ENCODE data around the gene GPHA2.

The GPHA2 gene

DNA sequence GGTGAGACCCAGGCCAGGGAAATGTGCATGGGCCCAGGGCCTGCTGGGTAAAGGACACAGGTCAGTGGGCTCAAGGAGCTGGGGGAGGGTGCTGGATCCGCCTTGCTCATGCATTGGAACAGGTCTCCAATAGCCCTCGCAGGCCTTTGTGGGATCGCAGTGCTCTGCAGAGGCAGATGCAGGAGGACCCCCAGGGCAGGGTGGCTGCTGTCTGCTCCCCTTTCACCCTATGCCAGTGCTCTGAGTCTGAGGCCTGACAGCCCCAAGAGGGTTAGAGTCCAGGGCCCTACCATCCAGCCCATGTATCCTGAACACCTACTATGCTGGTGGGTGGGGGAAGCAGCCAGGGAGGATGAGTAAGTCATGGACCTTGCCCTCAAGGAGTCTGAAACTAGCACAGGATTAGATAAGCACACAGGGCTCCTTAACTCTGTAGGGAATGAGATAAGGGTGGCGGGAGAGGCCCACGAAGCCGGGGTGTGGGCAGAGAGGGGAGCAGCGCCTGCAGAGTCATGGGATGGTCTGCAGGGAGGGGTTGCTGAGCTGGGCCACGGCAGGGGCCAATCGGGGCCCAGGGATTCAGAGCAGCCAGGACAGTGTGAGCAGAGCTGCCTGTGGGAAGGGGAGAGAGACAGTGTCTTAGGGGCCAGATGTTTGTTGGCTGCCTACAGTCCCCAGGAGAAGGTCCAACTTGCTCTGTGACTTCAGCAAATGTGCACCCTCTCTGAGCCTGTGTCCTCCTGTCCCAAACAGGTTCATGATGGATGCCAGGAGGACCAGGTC is 46.8 kb downstream of the GPHA2 start:
- no peak for DNase-seq

DNA sequence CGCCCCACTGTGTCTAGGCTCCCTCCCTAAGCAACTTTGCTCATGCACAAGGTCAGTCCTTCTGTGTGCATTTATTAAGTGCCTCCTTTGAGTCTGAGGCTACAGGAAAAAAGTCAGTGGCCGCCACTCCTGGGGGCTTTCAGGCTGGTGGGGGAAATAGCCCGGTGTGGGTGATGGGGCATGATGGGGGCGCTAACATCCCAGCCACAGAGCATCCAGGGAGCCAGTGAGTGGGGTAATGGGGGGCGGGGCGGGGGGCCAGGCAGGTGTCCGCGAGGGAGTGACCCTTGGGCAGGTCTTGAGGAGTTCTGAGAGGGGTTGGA is 47.3 kb downstream of the GPHA2 start:
- DNase-seq: no peak

DNA sequence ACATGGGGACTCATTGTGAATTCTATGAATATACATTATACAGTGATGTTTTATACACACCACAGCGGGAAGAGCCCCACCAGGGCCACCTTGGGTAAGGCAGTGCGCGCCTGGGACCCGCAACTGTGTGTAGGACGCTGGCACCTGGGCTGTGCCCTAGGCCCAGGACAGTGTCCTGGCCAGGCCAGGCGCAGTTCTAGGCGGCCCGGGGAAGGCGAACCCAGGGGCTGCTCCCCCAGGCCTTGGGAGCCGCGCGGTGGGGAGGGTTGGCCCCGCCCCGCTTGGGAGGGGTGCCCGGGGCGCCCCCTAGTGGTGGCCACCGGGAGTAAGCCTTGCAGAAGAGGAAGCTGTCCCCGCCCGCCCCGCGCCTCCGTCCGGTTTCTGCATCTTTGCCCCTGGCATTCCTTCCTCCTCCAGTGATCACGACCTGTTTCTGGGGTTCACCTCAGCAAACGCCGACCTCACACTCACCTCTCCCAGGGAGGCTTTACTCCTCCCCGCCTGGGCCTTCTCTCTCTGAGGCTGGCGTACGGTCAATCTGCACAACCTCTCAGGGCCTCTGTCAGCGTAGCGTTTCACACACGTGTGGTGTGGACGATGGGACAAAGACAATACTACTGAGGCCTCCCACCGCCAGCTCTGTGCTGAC is 47.8 kb downstream of the GPHA2 start:
- peak; percentile 62 to 69 for DNase-seq

- peak in 1 of 2 experiments; percentile 21 for DNase-seq
Observed at GRCh38 chr11:64887234-64887756, 48.4 kb downstream of the GPHA2 start.

DNA sequence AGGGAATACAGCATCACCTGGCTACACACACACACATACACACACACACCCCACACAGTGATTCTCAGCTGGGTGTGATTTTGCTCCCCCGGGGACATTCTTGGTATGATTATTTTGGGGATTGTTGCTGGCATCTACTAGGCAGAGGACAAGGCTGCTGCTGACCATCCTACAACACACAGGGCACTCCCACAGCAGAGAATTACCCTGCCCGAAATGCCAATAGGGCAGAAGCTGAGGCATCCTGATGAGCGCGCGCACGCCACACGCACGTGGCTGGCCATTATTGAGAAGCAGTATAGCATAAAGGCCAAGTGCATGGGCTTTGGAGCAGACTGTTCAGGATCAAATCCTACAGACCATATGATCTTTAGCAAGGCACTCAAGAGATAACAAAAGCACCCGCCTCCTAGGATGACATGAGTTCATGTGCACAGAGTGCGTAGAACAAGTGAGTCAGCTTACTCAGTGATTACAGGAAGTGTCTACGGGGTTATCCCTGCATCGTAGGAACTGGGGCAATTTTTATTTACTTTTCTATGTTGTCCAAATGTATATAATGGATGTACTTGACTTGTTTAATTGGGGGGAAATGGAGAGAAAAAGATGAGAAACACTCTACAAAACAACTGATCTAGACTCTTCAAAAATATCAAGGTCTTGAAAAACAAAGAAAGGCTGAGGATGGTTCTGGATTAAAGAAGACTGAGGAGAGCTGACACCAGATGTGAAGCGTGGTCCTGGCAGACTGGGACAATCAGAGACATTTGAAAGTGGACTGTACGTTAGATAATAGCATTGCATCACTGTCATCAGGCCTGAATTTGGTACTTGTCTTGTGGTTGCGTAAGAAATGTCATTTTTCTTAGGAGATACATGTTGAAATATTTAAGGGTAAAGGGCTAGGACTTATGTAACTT is 50.1 kb downstream of the GPHA2 start:
- no peak for DNase-seq

Measured in SHP77 (cell line).